GM21360 (cell line): ENCODE measurements around the gene SIT1.
"Not testable (repeated sequence)": the region's sequence is repeated elsewhere in the genome, so short reads cannot be mapped to it uniquely, and the experiment has no call there.

Experiments
- ATAC-seq: cut with Tn5 transposase; IDR thresholded peaks from one replicate; pipeline ENCODE4 v1.9.1; 2021; ENCODE audit warnings: mild to moderate bottlenecking, moderate library complexity; ENCODE audit not compliant: unreplicated experiment

SIT1 gene

GRCh38 chr9:35638751-35639150 is 12.0 kb downstream of the SIT1 start:
- ATAC-seq = not testable (repeated sequence)

GRCh38 chr9:35637427-35637955 is 13.2 kb downstream of the SIT1 start:
- not testable (repeated sequence) for ATAC-seq

GRCh38 chr9:35636877-35637246 is 13.9 kb downstream of the SIT1 start:
- ATAC-seq = not testable (repeated sequence)

GRCh38 chr9:35636135-35636876 is 14.4 kb downstream of the SIT1 start:
- ATAC-seq = no peak

- ATAC-seq = no peak
These were observed 15.0 kb downstream of the SIT1 start for GRCh38 chr9:35635730-35636129.

GRCh38 chr9:35629597-35629996 is 21.1 kb downstream of the SIT1 start:
- no peak for ATAC-seq

- ATAC-seq = no peak
These were observed 22.2 kb downstream of the SIT1 start for GRCh38 chr9:35628389-35628991.

- ATAC-seq = no peak
These were observed 23.2 kb downstream of the SIT1 start for GRCh38 chr9:35627575-35627974.

GRCh38 chr9:35619800-35620158 is 31.0 kb downstream of the SIT1 start:
- ATAC-seq = peak; percentile 55

- peak; percentile 38 for ATAC-seq
These were observed 31.6 kb downstream of the SIT1 start for GRCh38 chr9:35618854-35619799.

GRCh38 chr9:35618325-35618727 is 32.4 kb downstream of the SIT1 start, which contains the start of gene CD72:
TSS of gene CD72 (minus strand) at chr9:35618413. CDS start at chr9:35618303, 110 bp downstream.
- no peak for ATAC-seq

GRCh38 chr9:35617548-35617947 is 33.2 kb downstream of the SIT1 start:
- no peak for ATAC-seq

- no peak for ATAC-seq
These were observed 33.9 kb downstream of the SIT1 start for GRCh38 chr9:35616681-35617459.

- ATAC-seq = no peak
These were observed 34.6 kb downstream of the SIT1 start for GRCh38 chr9:35615981-35616680.

- no peak for ATAC-seq
These were observed 37.9 kb downstream of the SIT1 start for GRCh38 chr9:35612843-35613242.

- ATAC-seq = not testable (repeated sequence)
These were observed 38.7 kb downstream of the SIT1 start for GRCh38 chr9:35612066-35612465.

GRCh38 chr9:35611230-35611797 is 39.4 kb downstream of the SIT1 start:
- ATAC-seq = no peak

- no peak for ATAC-seq
These were observed 40.9 kb downstream of the SIT1 start for GRCh38 chr9:35609820-35610163.

GRCh38 chr9:35609001-35609819 is 41.5 kb downstream of the SIT1 start:
- no peak for ATAC-seq
